SU-DHL-6 (cell line): ENCODE data around the gene BCL2.
A peak's percentile ranks its signal among the peaks of the same experiment; 100 is the strongest.

Experiments
- H2AFZ ChIP-seq: fragments of 200-600 bp; sonication (generic); 2 replicates; pipeline ENCODE4 v1.6.1; 2014; ENCODE audit warnings: low read depth, mild to moderate bottlenecking, moderate library complexity, mixed read lengths, antibody characterized with exemption, low read length; ENCODE audit not compliant: severe bottlenecking
- H3F3A ChIP-seq: fragments of 200-600 bp; shearing (Covaris generic); 2 replicates; pipeline ENCODE4 v1.6.0; 2016; ENCODE audit warnings: antibody characterized with exemption, mild to moderate bottlenecking; ENCODE audit not compliant: insufficient read depth
- H3K27ac ChIP-seq: fragments of 200-600 bp; sonication (generic); 2 replicates; pipeline ENCODE4 v1.5.1; 2016; ENCODE audit warnings: low read depth, mild to moderate bottlenecking, low read length, moderate library complexity, mixed read lengths
- H3K27me3 ChIP-seq: fragments of 200-600 bp; sonication (generic), shearing (Covaris generic); 2 replicates; pipeline ENCODE4 v1.6.0; 2014; ENCODE audit warnings: mild to moderate bottlenecking, low read length
- H3K36me3 ChIP-seq: fragments of 200-600 bp; sonication (generic); 2 replicates; pipeline ENCODE4 v1.6.1; 2014; ENCODE audit warnings: mild to moderate bottlenecking, low read length, mixed read lengths
- H3K4me2 ChIP-seq: fragments of 300-600, 200-600 bp; shearing (Covaris generic), sonication (generic); 2 replicates; pipeline ENCODE4 v1.6.0; 2014; ENCODE audit warnings: low read length, low read depth, mild to moderate bottlenecking; ENCODE audit not compliant: poor library complexity, severe bottlenecking
- H3K4me3 ChIP-seq: fragments of 200-600 bp; sonication (generic); 2 replicates; pipeline ENCODE4 v1.5.1; 2014; ENCODE audit warnings: antibody characterized with exemption, low read length, mild to moderate bottlenecking, mixed read lengths; ENCODE audit not compliant: insufficient read depth, poor library complexity, severe bottlenecking
- H3K79me2 ChIP-seq: fragments of 200-600 bp; sonication (generic); 2 replicates; pipeline ENCODE4 v1.6.1; 2014; ENCODE audit warnings: mild to moderate bottlenecking, low read length, moderate library complexity; ENCODE audit not compliant: insufficient read depth
- H3K9ac ChIP-seq: fragments of 200-600 bp; sonication (generic); 2 replicates; pipeline ENCODE4 v1.7.0; 2014; ENCODE audit warnings: mild to moderate bottlenecking, low read length
- H3K9me2 ChIP-seq: fragments of 200-600 bp; sonication (generic); replicated peaks from 2 replicates; pipeline ENCODE4 v1.6.1; 2014; ENCODE audit warnings: low read length; ENCODE audit not compliant: insufficient read depth
- H3K9me3 ChIP-seq: fragments of 200-600 bp; sonication (generic); 2 replicates; pipeline ENCODE4 v1.6.1; 2014; ENCODE audit warnings: low read length, mixed read lengths; ENCODE audit not compliant: insufficient read depth
- H4K20me1 ChIP-seq: fragments of 200-600 bp; sonication (generic); 2 replicates; pipeline ENCODE4 v1.6.1; 2014; ENCODE audit warnings: low read depth, mild to moderate bottlenecking, antibody characterized with exemption, low read length, moderate library complexity, mixed read lengths
- CTCF ChIP-seq: fragments of 200-600 bp; sonication (generic); IDR thresholded peaks from one replicate; pipeline ENCODE4 v1.5.1; 2017; ENCODE audit warnings: antibody characterized with exemption, mild to moderate bottlenecking, low read length, moderate library complexity; ENCODE audit not compliant: insufficient read depth, poor library complexity, severe bottlenecking
- EZH2phosphoT487 ChIP-seq: fragments of 200-600 bp; sonication (generic), shearing (Covaris generic); conservative IDR thresholded peaks from 2 replicates; pipeline ENCODE4 v1.6.1; 2018; ENCODE audit warnings: mild to moderate bottlenecking, antibody characterized with exemption, low read length, moderate library complexity, mixed read lengths

BCL2 gene

GRCh38 chr18:63185984-63186383, 133.6 kb downstream of the BCL2 start:
- Histone ChIP-seq H3K9me3 (no peaks in the 10 kb centered on the region), H3K79me2 (peaks cover 88% of the 10 kb centered on the region), H3K4me3 (no peak overlapping the region), H3K27me3 (no peaks in the 10 kb centered on the region), H2AFZ (no peak overlapping the region), H4K20me1 (no peaks in the 10 kb centered on the region), H3K9me2 (no peaks in the 10 kb centered on the region), H3K9ac (no peak overlapping the region), H3K36me3 (0 out of 2 replicates have a peak, but pooled peaks cover 4% of the 10 kb centered on the region), H3K4me2 (no peak overlapping the region), H3K27ac (peak overlapping the region; percentile 20; the same call in 1 of the 2 replicates), H3F3A (no peaks in the 10 kb centered on the region; the same call in 1 of the 2 replicates)
- TF ChIP-seq EZH2phosphoT487 (no peak), CTCF (no peak)

GRCh38 chr18:63183952-63184770, 135.4 kb downstream of the BCL2 start:
- Histone ChIP-seq H2AFZ (no peak overlapping the region), H3K9me3 (no peaks in the 10 kb centered on the region), H4K20me1 (no peaks in the 10 kb centered on the region), H3K9me2 (no peaks in the 10 kb centered on the region), H3K79me2 (peaks cover 90% of the 10 kb centered on the region), H3K4me2 (no peak overlapping the region), H3K27ac (no peak overlapping the region), H3K9ac (no peak overlapping the region), H3K27me3 (no peaks in the 10 kb centered on the region), H3K36me3 (0 out of 2 replicates have a peak, but pooled peaks cover 4% of the 10 kb centered on the region), H3K4me3 (no peak overlapping the region), H3F3A (no peaks in the 10 kb centered on the region; the same call in 1 of the 2 replicates)
- TF ChIP-seq CTCF (no peak), EZH2phosphoT487 (no peak)

- Histone ChIP-seq H2AFZ (no peak overlapping the region), H3K27ac (no peak overlapping the region), H3K4me2 (no peak overlapping the region), H3K9ac (no peak overlapping the region), H3K36me3 (0 out of 2 replicates have a peak, but pooled peaks cover 4% of the 10 kb centered on the region), H3K9me2 (no peaks in the 10 kb centered on the region), H3K9me3 (no peaks in the 10 kb centered on the region), H3K4me3 (no peak overlapping the region), H3K27me3 (no peaks in the 10 kb centered on the region), H3K79me2 (peaks cover 90% of the 10 kb centered on the region), H3F3A (no peaks in the 10 kb centered on the region; the same call in 1 of the 2 replicates), H4K20me1 (no peaks in the 10 kb centered on the region)
- no peak for TF ChIP-seq EZH2phosphoT487
- no peak for TF ChIP-seq CTCF
These were observed 136.2 kb downstream of the BCL2 start for GRCh38 chr18:63183378-63183777.
